Measurements from ENCODE around the gene RGS12.

The RGS12 gene

GRCh38 chr4:3317656-3318211 lies 24.9 kb downstream of the RGS12 start:
- H3K36me3 ChIP-seq (ENCODE audit: low read length), result no peaks in the 10 kb centered on the region
- no peaks in the 10 kb centered on the region for H3K27me3 ChIP-seq (ENCODE audit: low read length)
- no peak for TF ChIP-seq CTCF (IDR thresholded peaks at IDR 0.05; ENCODE audit: insufficient read depth, low read length, poor library complexity, severe bottlenecking)
- no peak for TF ChIP-seq EZH2phosphoT487 (conservative IDR thresholded peaks at IDR 0.05; ENCODE audit: low read length)
- no peaks in the 10 kb centered on the region for H3K9me3 ChIP-seq (ENCODE audit: insufficient read depth, low read length)
- H3F3A ChIP-seq (ENCODE audit: insufficient read depth), result no peaks in the 10 kb centered on the region
- no peak overlapping the region for H3K4me2 ChIP-seq (ENCODE audit: low read depth, low read length, poor library complexity, severe bottlenecking)
- H2AFZ ChIP-seq (ENCODE audit: low read depth, low read length, severe bottlenecking), result no peak overlapping the region
- H4K20me1 ChIP-seq (ENCODE audit: low read depth, low read length), result no peaks in the 10 kb centered on the region
- no peaks in the 10 kb centered on the region for H3K79me2 ChIP-seq (ENCODE audit: insufficient read depth, low read length)
- H3K9ac ChIP-seq (ENCODE audit: low read length), result no peak overlapping the region
- H3K4me3 ChIP-seq (ENCODE audit: insufficient read depth, low read length, poor library complexity, severe bottlenecking), result no peak overlapping the region
- no peaks in the 10 kb centered on the region for H3K9me2 ChIP-seq (replicated peaks; ENCODE audit: insufficient read depth, low read length)
- no peak overlapping the region for H3K27ac ChIP-seq (ENCODE audit: low read depth, low read length)

- no peaks in the 10 kb centered on the region for H3K36me3 ChIP-seq (ENCODE audit: low read length)
- H2AFZ ChIP-seq (ENCODE audit: low read depth, low read length, severe bottlenecking), result no peak overlapping the region
- no peaks in the 10 kb centered on the region for H4K20me1 ChIP-seq (ENCODE audit: low read depth, low read length)
- H3K4me2 ChIP-seq (ENCODE audit: low read depth, low read length, poor library complexity, severe bottlenecking), result no peak overlapping the region
- no peaks in the 10 kb centered on the region for H3K79me2 ChIP-seq (ENCODE audit: insufficient read depth, low read length)
- TF ChIP-seq EZH2phosphoT487 (conservative IDR thresholded peaks at IDR 0.05; ENCODE audit: low read length) (no peak), CTCF (IDR thresholded peaks at IDR 0.05; ENCODE audit: insufficient read depth, low read length, poor library complexity, severe bottlenecking) (no peak)
- H3K9me3 ChIP-seq (ENCODE audit: insufficient read depth, low read length), result no peaks in the 10 kb centered on the region
- H3K27ac ChIP-seq (ENCODE audit: low read depth, low read length), result no peak overlapping the region
- H3K9me2 ChIP-seq (replicated peaks; ENCODE audit: insufficient read depth, low read length), result no peaks in the 10 kb centered on the region
- no peak overlapping the region for H3K9ac ChIP-seq (ENCODE audit: low read length)
- H3F3A ChIP-seq (ENCODE audit: insufficient read depth), result no peaks in the 10 kb centered on the region
- H3K27me3 ChIP-seq (ENCODE audit: low read length), result no peaks in the 10 kb centered on the region
- H3K4me3 ChIP-seq (ENCODE audit: insufficient read depth, low read length, poor library complexity, severe bottlenecking), result no peak overlapping the region
Measured at GRCh38 chr4:3318561-3319021, 25.8 kb downstream of the RGS12 start.

- Histone ChIP-seq H3K36me3 (ENCODE audit: low read length) (no peaks in the 10 kb centered on the region), H3K9me3 (ENCODE audit: insufficient read depth, low read length) (no peaks in the 10 kb centered on the region), H4K20me1 (ENCODE audit: low read depth, low read length) (no peaks in the 10 kb centered on the region), H3K9ac (ENCODE audit: low read length) (no peak overlapping the region), H3K9me2 (replicated peaks; ENCODE audit: insufficient read depth, low read length) (no peaks in the 10 kb centered on the region), H2AFZ (ENCODE audit: low read depth, low read length, severe bottlenecking) (no peak overlapping the region), H3K27ac (ENCODE audit: low read depth, low read length) (no peak overlapping the region), H3K27me3 (ENCODE audit: low read length) (no peaks in the 10 kb centered on the region), H3K4me2 (ENCODE audit: low read depth, low read length, poor library complexity, severe bottlenecking) (no peak overlapping the region), H3K4me3 (ENCODE audit: insufficient read depth, low read length, poor library complexity, severe bottlenecking) (no peak overlapping the region), H3F3A (ENCODE audit: insufficient read depth) (no peaks in the 10 kb centered on the region), H3K79me2 (ENCODE audit: insufficient read depth, low read length) (no peaks in the 10 kb centered on the region)
- no peak for TF ChIP-seq CTCF (IDR thresholded peaks at IDR 0.05; ENCODE audit: insufficient read depth, low read length, poor library complexity, severe bottlenecking)
- TF ChIP-seq EZH2phosphoT487 (conservative IDR thresholded peaks at IDR 0.05; ENCODE audit: low read length), result no peak
Measured at GRCh38 chr4:3320361-3321023, 27.7 kb downstream of the RGS12 start.
